GM18498 (cell line): ENCODE measurements around the gene BCL6.

ENCODE experiments used
- ATAC-seq: cut with Tn5 transposase; IDR thresholded peaks from one replicate; pipeline ENCODE4 v1.9.1; 2021; ENCODE audit warnings: mild to moderate bottlenecking, moderate library complexity; ENCODE audit not compliant: unreplicated experiment

BCL6 gene

GRCh38 chr3:187740421-187741399 is 4.6 kb downstream of the BCL6 start:
- ATAC-seq = no peak

GRCh38 chr3:187739561-187740332 is 5.5 kb downstream of the BCL6 start:
- peak; percentile 50 for ATAC-seq

DNA sequence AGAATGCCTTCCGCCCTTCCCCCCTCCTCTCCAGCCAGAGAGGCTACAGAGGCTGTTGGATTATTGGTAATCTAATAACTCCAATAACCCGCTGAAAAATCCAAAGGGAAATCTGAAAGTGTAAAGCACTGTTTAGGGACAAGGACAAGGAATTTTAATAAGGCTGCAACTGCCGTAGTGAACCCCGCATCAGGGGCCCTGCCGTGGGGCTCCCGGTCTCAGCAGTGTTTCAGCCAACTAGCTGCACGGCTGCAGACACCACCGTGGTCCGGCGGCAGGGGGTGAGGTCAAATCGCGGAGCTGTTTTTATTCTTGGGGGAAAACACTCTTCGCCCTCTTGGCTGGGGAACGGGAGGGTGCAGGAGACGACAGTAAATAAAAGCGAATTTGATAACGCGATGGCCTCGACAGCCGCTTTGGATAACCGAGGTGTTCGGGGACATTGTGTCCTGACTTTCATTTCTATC is 6.1 kb downstream of the BCL6 start:
- no peak for ATAC-seq

- ATAC-seq = peak; percentile 64
These were observed 6.8 kb downstream of the BCL6 start for GRCh38 chr3:187738331-187739093.

DNA sequence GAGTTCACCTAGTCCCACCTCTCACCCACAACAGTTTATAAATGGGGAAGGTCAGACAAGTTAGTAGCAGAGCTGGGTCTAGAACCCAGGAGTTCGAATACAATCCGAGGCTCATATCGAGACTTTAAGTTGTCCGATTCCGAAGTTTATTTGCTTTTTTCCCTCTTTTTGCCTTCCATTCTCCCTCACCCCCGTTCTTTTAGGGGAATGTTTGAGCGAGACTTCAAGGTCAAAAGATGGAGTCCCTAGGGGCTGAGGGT is 7.3 kb downstream of the BCL6 start:
- ATAC-seq = no peak

DNA sequence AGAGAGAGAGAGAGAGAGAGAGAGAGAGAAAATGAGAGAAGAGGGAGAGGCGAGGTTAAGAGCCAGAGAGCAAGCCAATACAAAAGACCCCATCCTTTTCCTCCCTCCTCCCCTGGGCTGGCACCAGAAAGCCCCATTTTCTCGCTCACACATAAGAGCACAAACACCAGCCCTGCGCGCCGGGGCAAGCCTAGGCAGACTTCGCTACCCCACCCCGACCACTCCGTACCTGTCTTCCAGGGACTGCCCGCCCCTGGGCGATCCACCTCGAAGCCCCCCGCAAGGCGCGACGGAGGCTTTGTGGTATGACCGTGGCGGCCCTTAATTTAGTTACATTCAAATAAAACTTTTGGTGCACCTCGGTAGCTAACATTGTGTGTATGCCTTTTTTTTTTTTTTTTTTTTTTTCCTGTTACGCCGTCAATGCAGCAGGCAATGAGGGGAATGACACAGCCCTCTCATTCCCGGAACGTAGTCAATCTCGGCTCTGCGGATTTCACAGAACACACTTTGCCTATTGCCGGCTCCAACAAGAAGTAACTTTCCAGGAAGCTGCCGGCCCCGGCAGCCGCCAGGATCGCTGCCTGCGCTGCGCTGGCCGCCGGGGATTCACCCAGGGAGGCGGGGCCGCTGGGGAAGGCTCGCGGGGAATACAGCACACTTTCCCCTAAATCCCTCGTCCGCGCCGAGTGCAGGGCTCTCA is 7.7 kb downstream of the BCL6 start:
- ATAC-seq = no peak

DNA sequence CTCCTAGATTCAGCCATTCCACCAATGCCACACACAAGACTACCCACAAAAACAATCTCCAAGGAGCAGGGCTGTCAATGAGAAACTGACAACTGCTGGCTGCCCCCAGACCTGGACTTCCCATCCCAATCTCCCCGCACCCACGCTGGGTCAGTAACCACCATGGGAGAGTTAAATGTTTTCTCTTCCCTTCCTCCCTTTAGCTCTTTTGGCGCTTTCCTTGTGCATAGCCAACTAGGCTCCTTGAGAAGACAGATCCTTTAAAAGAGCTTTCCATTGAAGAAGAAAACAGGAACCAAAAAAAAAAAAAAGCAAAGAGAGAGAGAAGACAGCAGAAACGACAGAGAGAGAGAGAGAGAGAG is 8.3 kb downstream of the BCL6 start:
- ATAC-seq = no peak

- no peak for ATAC-seq
These were observed 8.8 kb downstream of the BCL6 start for GRCh38 chr3:187736418-187736871.

DNA sequence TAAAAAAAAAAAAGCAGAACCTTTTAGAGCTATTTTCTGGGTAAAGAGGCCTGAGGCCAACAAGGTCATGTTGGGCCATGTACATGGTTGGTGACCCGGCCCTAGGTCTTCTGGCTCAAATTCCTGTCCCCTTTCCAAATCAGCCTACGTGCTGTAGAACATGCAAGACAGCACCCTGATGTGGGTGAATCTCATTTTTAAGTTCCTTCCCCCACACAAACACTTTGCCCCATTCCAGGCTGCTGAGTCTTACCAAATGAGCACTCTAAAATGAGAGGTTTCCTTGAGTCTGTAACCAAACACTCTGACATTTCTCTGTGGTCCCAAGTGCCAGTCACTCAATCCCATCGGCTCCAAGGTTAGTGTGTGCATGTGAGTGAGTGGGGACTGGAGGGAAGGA is 9.4 kb downstream of the BCL6 start:
- no peak for ATAC-seq

DNA sequence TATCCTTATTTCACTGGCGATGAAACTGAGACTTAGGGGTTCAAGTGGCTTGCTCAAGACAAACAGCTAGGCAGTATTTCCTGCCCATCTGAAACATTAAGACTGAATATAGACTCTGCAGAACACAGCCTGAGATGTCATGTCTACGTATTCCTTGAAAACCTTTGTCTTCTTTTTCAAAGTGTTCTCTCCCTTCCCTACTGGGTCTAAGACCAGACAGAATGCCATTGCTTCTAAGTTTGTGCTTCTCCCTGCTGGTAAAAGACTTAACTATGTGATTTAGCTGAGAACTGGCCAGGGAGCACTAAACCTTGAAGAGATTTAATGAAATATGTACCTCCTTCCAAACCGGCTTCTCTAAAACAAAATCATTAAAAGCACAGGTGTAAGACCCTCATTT is 9.9 kb downstream of the BCL6 start:
- ATAC-seq = no peak

DNA sequence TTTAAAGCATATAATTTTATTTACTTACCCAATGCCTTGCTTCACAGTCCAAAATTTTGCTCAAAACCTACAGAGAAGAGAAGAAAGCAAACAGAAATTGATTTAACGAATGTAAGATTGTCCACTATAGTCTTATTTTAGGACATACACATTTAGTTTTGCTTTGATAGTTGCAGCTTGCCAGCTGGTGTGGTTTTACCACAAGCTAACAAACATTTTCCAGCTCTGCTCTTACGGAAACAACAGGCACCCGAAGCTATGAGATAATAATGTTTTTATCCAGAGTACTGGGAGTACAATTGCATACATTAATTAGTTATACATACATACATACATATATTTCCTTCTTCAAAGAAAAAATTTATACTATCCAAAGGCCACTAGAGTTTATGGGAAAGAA is 10.4 kb downstream of the BCL6 start:
- ATAC-seq = no peak

GRCh38 chr3:187733371-187733770 is 11.9 kb downstream of the BCL6 start:
- ATAC-seq = no peak

- ATAC-seq = no peak
These were observed 15.7 kb downstream of the BCL6 start for GRCh38 chr3:187729598-187729997.

GRCh38 chr3:187728940-187729583 is 16.2 kb downstream of the BCL6 start:
- ATAC-seq = no peak

DNA sequence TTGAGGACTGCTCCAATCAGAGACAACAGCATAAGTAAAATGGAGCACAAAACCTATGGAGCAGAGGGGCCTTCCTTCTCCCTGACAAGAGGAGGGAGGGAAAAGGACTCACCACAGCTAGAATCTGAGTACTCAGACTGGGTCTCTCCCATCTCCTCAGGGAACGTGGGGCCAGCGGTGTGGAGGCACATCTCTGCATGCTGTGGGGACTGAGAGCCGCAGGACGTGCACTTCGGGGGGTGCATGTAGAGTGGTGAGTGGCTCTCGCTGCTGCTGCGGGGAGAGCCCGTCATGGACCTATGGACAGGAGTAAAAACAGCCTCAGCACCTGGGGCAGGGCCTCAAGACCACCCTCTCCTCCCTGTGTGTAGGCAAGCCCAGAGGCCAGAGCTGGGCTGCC is 17.0 kb downstream of the BCL6 start:
- no peak for ATAC-seq

DNA sequence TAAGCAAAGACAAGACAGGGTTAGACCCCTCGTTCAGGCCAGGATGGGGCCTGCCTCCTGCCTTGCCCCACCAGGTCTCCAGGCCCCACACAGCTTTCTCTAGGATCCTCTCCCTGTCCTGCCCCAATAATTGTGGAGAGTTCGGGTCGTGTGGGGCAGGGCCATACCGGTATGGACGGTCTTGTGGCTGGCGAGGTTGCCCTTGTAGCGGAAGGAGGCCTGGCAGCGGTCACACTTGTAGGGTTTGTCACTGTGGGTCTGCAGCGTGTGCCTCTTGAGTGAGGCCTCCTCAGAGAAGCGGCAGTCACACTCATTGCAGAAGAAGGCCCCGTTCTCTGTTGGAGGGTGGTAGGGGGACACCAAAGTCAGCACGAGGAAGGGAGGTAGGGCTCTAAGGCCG is 18.7 kb downstream of the BCL6 start:
- ATAC-seq = no peak

- ATAC-seq = no peak
These were observed 19.5 kb downstream of the BCL6 start for GRCh38 chr3:187725653-187726370.

DNA sequence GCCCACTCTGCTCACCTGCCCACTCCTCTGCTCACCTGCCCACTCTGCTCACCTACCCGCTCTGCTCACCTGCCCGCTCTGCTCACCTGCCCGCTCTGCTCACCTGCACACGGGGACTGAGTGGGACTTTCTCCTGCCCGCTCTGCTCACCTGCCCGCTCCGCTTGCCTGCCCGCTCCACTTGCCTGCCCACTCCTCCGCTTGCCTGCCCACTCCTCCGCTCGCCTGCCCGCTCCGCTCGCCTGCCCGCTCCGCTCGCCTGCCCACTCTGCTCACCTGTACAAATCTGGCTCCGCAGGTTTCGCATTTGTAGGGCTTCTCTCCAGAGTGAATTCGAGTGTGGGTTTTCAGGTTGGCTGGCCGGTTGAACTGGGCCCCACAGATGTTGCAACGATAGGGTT is 20.0 kb downstream of the BCL6 start:
- ATAC-seq = no peak

DNA sequence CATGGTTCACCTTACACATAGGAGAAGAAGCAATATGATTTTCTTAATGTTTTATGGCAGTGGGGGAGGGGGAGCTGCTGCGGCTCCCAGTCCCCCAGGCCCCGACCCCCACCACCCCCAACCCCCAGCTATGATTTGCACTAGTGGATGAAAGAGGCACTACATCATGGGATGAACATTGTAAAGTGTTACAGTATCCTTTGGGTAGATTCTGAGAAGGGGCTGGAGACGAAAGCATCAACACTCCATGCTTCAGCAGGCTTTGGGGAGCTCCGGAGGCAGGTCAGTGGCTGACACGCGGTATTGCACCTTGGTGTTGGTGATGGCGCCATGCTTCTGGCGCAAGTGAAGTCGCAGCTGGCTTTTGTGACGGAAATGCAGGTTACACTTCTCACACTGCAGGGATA is 23.1 kb downstream of the BCL6 start:
- ATAC-seq = no peak

DNA sequence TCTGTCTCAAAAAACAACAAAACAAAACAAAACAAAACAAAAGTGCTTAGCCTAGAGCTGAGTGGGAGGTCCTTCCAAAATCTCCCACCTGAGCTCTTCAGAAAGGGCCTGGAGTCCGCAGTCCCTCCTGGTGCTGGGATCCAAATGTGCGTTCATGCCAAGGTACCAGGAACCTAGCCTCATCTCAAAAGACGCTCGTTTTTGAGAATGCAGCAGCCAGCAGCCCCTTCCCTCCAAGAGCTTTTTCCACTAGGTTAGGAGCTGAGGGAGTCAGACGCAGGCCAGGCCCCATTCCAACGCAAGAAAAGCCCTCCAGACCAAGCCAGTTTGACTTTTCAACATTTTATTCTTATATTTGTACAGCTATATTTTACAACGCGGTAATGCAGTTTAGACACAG is 24.2 kb downstream of the BCL6 start:
- no peak for ATAC-seq
